Fibroblast of the aortic adventitia (primary cell): ENCODE data around the gene CCNB1IP1. TPM values are rescaled to one million over a fixed set of nuclear protein-coding genes. Genes with fewer than 3 reads are reported as not detected.
"Not testable (repeated sequence)": the region's sequence is repeated elsewhere in the genome, so short reads cannot be mapped to it uniquely, and the experiment has no call there.

Experiments used
- DNase-seq: peaks from one replicate; pipeline ENCODE4 v3.0.0-alpha.2; 2010; ENCODE audit warnings: low read depth
- H3K4me3 ChIP-seq: 2 replicates; pipeline ENCODE4 v1.5.1; 2011; ENCODE audit warnings: low read depth, mild to moderate bottlenecking, control low read depth, low read length, moderate library complexity
- total RNA-seq: library from RNA; depleted of rRNA; stranded (reverse); fragments of >200 nt; gene quantifications from 2 replicates; pipeline ENCODE4 v1.2.3, GENCODE V29; 2012; ENCODE audit warnings: low replicate concordance
- TF ChIP-seq, protein P1 (sequence below): IDR thresholded peaks from 2 replicates; pipeline ENCODE4 v1.5.1; 2011; ENCODE audit warnings: mild to moderate bottlenecking, low read length, control low read depth, inconsistent platforms; ENCODE audit not compliant: insufficient read depth

CCNB1IP1 gene
- total RNA-seq, 1 donor: 38.6 TPM

DNA sequence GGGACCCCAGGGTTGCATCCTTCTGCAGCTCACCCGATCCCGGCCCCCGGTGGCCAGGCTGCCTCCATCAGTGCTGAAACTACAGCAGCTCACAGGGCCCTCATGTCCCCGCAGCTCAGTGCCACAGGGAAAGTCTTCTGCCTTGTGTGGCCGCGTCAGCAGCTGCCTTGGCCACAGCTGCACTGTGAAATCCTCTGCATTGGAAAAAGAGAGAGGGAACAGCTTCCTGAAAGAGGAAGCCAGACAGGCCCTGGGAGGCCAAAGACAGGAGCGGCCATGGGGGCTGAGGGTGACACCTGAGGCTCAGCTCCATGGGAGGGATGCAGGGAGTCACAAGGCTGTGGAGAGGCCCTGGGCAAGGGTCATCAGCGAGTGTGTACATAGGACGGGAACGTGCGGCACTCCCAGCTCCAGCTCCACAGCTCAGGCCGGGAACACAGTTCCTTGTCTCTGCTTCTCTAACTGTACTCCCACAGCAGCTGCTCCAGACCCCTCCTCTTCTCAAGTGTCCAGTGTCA, 43.1 kb upstream of the CCNB1IP1 start:
- TF ChIP-seq, protein P1, sequence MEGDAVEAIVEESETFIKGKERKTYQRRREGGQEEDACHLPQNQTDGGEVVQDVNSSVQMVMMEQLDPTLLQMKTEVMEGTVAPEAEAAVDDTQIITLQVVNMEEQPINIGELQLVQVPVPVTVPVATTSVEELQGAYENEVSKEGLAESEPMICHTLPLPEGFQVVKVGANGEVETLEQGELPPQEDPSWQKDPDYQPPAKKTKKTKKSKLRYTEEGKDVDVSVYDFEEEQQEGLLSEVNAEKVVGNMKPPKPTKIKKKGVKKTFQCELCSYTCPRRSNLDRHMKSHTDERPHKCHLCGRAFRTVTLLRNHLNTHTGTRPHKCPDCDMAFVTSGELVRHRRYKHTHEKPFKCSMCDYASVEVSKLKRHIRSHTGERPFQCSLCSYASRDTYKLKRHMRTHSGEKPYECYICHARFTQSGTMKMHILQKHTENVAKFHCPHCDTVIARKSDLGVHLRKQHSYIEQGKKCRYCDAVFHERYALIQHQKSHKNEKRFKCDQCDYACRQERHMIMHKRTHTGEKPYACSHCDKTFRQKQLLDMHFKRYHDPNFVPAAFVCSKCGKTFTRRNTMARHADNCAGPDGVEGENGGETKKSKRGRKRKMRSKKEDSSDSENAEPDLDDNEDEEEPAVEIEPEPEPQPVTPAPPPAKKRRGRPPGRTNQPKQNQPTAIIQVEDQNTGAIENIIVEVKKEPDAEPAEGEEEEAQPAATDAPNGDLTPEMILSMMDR: no peak
- no peak for DNase-seq
- H3K4me3 ChIP-seq: no peak overlapping the region

DNA sequence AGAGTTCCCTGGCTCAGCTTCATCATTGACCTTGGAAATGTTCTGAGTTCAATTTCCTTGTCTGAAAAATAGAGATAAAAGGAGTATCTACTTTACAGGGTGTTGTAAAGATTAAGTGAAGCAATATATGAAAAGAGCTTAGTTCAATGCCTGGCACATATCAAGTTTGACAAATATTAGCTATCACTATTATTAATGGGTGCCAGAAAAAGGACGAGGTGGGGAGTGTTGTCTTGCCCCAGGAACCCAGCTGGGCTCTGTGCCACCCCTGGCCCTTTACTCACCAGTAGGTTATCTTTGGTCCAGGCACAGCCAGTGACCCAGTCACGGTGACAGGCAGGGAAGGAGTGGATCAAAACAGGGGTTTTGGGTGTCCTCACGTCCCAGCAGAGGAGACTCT, 42.4 kb upstream of the CCNB1IP1 start:
- TF ChIP-seq, protein P1: no peak
- DNase-seq: no peak
- no peak overlapping the region for H3K4me3 ChIP-seq

DNA sequence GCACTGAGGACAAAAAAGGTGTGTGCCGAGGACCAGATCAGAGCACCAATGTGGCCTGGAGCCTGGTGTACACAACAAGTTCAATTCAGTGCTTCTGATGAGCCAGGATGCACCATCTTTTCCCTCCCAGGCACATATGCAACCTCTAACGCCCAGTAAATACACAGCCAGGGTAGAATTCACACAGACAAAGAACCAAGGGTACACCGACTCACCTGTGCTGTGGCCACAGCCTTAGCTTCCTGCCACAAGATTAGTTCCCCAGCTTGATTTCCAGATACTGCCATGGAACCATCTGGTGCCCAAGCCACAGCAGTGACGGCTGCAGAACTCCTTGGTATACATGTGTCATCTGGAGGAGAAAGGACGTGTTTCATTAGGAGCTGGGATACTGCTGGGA, 39.7 kb upstream of the CCNB1IP1 start:
- H3K4me3 ChIP-seq: no peak overlapping the region
- TF ChIP-seq, protein P1: no peak
- no peak for DNase-seq

DNA sequence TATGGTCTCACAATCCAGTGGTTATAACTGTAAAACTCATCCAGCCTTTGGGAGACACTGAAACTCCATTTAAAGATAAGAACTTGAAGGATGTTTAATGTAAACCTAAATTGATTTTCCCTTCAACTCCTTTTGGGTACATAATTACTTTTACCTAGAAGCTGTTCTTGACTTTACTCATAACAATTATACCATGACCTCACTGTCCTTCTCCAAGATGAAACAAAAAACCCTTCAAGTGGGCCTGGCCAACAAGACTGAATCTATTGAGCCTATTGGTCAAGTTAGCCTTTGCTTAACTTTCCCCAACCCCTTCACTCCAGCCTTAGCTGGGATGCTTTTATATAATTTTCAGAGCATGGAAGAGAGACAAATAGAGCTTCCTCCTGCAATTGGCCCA, 32.8 kb upstream of the CCNB1IP1 start:
- TF ChIP-seq, protein P1: no peak
- no peak overlapping the region for H3K4me3 ChIP-seq
- DNase-seq: no peak

DNA sequence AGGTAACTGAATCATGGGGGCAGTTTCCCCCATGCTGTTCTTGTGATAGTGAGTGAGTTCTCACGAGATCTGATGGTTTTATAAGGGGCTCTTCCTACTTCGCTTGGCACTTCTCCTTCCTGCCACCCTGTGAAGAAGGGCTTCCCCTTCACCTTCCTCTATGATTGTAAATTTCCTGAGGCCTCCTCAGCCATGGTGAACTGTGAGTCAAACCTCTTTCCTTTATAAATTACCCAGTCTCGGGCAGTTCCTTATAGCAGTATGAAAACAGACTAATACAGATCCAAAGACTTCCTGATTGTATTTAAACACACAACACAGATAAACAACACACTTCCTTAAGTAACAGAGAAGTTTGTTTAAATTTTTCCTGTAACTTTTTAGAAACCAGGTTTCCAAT, 25.4 kb upstream of the CCNB1IP1 start:
- DNase-seq, H3K4me3 ChIP-seq: not testable (repeated sequence)

DNA sequence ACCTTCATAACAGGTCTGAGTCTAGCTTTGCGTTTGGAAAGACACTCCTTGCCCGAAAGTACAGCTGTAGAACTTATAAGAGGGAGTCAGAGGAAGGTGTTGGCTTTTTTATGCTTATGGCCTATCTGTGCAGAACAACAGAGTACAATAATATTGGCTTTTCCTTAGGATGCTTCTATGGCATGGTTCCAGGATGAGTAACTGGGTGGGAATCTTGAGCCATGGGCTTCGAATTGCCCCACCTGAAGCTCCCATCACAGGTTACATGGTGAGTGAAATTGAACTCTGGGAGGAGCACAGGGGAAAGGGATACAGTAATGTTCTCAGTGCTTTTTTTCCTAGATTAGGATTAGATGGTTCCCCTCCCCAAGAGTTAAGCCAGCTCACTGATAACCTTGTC, 23.3 kb upstream of the CCNB1IP1 start:
- DNase-seq: no peak
- TF ChIP-seq, protein P1: no peak
- no peak overlapping the region for H3K4me3 ChIP-seq

DNA sequence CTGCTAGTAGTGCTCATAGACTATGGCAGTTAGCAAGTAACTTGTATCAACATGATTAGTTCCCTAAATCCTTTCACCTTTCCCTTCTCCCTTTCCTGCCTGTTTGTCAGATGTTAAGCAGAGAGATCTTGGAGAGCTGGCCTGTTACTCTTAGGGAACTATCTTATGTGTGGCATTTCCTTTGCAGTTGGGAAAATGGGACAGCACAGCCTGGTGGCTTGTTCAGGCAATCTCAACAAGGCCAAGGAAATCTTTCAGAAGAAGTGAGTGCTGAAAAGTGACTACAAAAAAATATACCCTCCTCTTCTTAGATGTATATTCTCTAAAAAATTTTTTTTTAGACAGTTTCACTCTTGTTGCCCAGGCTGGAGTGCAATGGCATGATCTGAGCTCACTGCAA, 17.8 kb upstream of the CCNB1IP1 start:
- TF ChIP-seq, protein P1: peak; percentile 29
- H3K4me3 ChIP-seq: no peak overlapping the region
- DNase-seq: peak; percentile 9

DNA sequence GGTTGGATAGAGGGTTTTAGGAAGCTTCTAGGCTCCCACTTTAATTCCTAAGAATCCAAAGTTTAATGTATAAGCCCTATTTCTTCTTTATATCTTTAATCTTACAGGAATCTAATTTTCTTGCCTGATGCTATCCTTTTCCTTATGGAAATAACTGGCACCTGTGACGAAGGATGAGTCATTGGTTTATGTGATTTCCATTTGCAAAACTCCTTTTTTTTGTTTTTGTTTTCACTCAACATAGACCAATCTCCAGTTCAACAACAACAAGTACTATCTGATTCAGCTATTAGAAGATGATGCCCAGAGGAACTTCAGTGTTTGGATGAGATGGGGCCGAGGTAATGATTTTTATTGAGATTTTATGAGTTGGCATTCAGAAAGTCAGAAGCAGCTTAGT, 17.2 kb upstream of the CCNB1IP1 start:
- TF ChIP-seq, protein P1: no peak
- no peak overlapping the region for H3K4me3 ChIP-seq
- no peak for DNase-seq
